IPS-20b (cell line): ENCODE measurements around the gene TPCN2.

Experiments
- H3K27ac ChIP-seq: one replicate; pipeline ENCODE4 v1.5.1; 2013; ENCODE audit warnings: low read length
- H3K27me3 ChIP-seq: 2 replicates; pipeline ENCODE4 v1.6.1; 2013; ENCODE audit warnings: mild to moderate bottlenecking, low read length, inconsistent platforms; ENCODE audit not compliant: insufficient read depth
- H3K36me3 ChIP-seq: 2 replicates; pipeline ENCODE4 v1.6.1; 2013; ENCODE audit warnings: low read depth, mild to moderate bottlenecking, inconsistent platforms, low read length, moderate library complexity; ENCODE audit not compliant: insufficient read depth
- H3K4me1 ChIP-seq: 2 replicates; pipeline ENCODE4 v1.6.1; 2013; ENCODE audit warnings: mild to moderate bottlenecking, control low read depth, inconsistent platforms, low read length, moderate library complexity; ENCODE audit not compliant: insufficient read depth
- H3K4me3 ChIP-seq: 2 replicates; pipeline ENCODE4 v1.5.1; 2013; ENCODE audit warnings: mild to moderate bottlenecking, low read length, inconsistent platforms
- H3K9ac ChIP-seq: 2 replicates; pipeline ENCODE4 v1.6.1; 2013; ENCODE audit warnings: low read depth, mild to moderate bottlenecking, inconsistent platforms, low read length, moderate library complexity
- H3K9me3 ChIP-seq: 2 replicates; pipeline ENCODE4 v1.6.1; 2013; ENCODE audit warnings: mild to moderate bottlenecking, low read depth, low read length, inconsistent platforms; ENCODE audit not compliant: insufficient read depth

Gene TPCN2

DNA sequence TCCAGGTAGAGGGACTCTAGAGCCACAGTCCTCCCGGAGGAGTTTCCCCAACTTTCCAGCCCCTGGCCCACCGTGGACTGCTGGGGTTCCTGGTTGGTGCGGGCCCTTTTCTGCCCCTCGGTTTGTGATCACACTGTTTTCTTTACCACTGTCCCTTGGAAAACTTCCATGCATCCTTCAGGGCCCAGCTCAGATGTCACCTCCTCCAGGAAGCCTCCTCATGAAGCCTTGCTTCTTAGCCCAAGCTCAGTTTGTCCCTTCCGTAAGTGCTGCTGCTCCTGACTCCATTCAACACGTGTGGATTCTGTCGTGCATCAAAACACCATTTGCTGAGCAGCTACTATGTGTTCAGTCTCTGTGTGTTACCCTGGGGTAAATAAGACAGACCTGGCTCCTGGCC is 15.9 kb upstream of the TPCN2 start:
- H3K9ac ChIP-seq = no peak overlapping the region
- H3K4me1 ChIP-seq = 0 out of 2 replicates have a peak, but pooled peaks cover 2% of the 10 kb centered on the region
- no peaks in the 10 kb centered on the region for H3K27me3 ChIP-seq
- no peak overlapping the region for H3K27ac ChIP-seq
- no peaks in the 10 kb centered on the region for H3K36me3 ChIP-seq
- H3K9me3 ChIP-seq = no peaks in the 10 kb centered on the region
- no peak overlapping the region for H3K4me3 ChIP-seq

DNA sequence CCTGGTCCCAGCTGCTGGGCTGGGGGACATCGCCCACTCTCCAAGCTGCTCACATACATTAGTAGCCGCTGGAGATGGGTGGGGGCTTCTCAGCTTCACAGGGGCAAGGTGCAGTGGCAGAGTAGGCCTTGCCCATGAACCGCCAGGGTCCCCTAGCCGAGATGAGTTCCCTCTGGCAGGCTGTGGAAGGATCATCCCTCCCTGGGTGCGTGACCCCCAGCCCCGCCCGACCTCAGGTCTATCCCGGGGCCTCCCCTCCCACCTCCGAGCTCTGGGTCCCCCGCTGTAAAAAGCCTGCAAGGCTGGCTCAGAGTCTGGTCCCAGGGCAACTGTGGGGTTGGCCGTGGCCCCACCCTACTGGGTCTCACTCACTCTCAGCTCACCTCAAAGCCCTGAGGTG is 15.3 kb upstream of the TPCN2 start:
- Histone ChIP-seq H3K4me1 (0 out of 2 replicates have a peak, but pooled peaks cover 2% of the 10 kb centered on the region), H3K9me3 (no peaks in the 10 kb centered on the region), H3K9ac (no peak overlapping the region), H3K4me3 (no peak overlapping the region), H3K27ac (no peak overlapping the region), H3K27me3 (no peaks in the 10 kb centered on the region), H3K36me3 (no peaks in the 10 kb centered on the region)

DNA sequence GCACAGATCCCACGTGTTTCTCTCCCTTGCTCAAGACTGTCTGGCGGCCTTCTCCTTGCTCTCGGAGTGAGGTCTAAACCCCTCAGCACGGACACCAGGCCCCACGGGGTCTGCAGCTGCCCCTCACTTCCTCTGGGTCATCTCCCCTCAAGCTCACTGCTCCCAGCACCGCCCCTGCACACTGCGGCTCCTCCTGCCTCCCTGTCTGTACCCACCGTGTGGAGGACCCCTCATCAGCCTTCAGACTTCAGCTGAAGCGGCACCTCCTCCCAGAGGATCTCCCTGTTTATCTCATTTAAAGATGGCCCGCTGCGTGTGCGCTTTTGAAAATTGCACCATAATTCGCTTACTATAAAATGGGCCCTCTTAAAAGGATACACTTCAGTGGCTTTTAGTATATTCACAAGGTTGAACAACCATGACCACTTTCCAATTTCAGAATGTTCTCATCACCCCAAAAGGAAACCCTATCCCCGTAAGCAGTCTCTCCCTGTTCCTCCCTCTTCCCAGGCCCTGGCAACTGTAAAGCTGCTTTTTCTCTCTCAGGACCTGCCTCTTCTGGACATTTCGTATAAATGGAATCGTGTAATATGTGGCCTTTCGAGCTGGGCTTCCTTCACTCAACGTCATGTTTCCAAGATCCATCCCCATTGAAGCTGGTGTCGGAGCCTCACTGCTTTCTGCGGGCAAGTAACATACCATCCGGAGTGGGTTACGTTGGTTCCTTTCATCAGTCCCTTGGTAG is 14.4 kb upstream of the TPCN2 start:
- no peaks in the 10 kb centered on the region for H3K27me3 ChIP-seq
- no peak overlapping the region for H3K9ac ChIP-seq
- H3K4me3 ChIP-seq = no peak overlapping the region
- H3K36me3 ChIP-seq = no peaks in the 10 kb centered on the region
- 0 out of 2 replicates have a peak, but pooled peaks cover 2% of the 10 kb centered on the region for H3K4me1 ChIP-seq
- H3K27ac ChIP-seq = no peak overlapping the region
- H3K9me3 ChIP-seq = no peaks in the 10 kb centered on the region

DNA sequence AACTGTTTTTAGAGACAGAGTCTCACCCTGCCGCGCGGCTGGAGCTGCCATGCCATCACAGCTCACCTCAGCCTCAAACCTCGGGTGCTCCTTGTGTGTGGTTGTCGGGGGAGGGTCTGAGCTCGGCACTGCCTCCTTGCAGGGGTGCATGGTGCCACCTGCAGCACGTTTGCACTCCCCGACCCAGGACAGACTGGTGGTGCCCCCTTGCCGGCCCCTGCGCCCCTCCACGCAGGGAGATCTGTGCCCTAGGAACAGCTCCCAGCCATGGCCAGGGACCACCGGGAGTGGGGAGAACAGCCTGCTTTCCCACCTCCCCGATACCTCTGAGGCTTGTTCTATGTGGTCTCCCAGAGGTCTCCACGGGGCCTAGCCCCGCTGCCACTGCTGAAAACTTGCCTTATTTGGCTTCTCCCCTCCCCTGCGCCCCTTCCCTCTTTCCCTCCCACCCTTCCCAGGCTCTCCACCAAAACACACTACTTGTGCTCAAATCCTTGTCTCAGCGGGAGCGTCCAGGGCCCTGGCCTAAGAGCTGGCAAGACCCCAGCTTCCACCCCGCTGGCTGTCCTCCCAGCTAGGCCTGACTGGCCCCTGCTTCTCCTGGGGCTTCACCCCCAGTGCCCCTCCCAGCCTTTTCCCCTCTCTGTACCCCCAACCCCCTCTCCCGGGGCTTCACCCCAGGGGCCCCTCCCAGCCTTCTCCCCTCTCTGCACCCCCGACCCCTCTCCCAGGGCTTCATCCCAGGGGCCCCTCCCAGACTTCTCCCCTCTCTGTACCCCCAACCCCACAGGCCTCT is 13.4 kb upstream of the TPCN2 start:
- no peaks in the 10 kb centered on the region for H3K36me3 ChIP-seq
- H3K4me3 ChIP-seq = no peak overlapping the region
- H3K9me3 ChIP-seq = no peaks in the 10 kb centered on the region
- H3K4me1 ChIP-seq = 0 out of 2 replicates have a peak, but pooled peaks cover 2% of the 10 kb centered on the region
- H3K9ac ChIP-seq = no peak overlapping the region
- no peaks in the 10 kb centered on the region for H3K27me3 ChIP-seq
- H3K27ac ChIP-seq = no peak overlapping the region

DNA sequence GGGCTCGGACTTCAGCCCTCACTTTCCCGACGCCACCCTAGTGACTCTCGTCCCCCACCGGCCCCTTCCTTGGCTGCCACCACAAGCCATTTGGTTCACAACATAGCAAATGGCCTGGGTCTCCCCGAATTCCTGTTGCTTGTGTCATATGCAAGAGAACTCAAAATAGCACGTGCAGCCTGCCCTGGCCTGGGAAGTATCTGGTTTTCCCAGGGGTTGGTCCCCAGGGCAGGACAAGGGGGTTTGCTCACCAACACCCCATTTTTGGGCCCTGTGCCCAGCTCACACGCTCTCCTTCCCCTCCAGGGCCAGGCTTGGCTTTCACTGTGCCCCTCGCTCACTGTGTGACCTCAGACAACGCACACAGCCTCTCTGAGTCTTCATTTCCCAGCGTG is 12.8 kb upstream of the TPCN2 start:
- H3K4me3 ChIP-seq = no peak overlapping the region
- H3K9me3 ChIP-seq = no peaks in the 10 kb centered on the region
- H3K4me1 ChIP-seq = peaks cover 2% of the 10 kb centered on the region; the same call in 1 of the 2 replicates
- no peaks in the 10 kb centered on the region for H3K36me3 ChIP-seq
- H3K9ac ChIP-seq = no peak overlapping the region
- no peaks in the 10 kb centered on the region for H3K27me3 ChIP-seq
- H3K27ac ChIP-seq = no peak overlapping the region

DNA sequence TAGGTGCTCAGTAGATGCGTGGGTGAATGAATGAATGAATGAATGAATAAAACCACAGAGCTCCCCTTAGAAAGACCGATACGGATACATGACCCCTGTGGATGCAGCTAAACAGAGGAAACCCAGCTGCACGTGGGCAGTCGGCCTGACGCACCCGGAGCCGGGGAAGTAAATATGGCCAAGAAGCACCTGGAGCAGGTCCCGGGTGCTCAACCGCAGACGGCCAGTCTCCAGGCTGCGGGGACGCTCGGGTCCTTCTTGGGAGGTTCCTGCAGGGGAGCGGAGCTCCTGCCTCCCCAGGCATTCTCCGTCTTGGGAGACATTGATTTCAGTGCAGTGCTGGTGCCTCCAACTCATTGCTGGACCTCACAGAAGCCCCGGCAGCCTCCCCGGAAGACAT is 11.7 kb upstream of the TPCN2 start:
- Histone ChIP-seq H3K36me3 (no peaks in the 10 kb centered on the region), H3K9me3 (no peaks in the 10 kb centered on the region), H3K4me3 (no peak overlapping the region), H3K4me1 (peaks cover 6% of the 10 kb centered on the region), H3K9ac (no peak overlapping the region), H3K27me3 (no peaks in the 10 kb centered on the region), H3K27ac (no peak overlapping the region)

DNA sequence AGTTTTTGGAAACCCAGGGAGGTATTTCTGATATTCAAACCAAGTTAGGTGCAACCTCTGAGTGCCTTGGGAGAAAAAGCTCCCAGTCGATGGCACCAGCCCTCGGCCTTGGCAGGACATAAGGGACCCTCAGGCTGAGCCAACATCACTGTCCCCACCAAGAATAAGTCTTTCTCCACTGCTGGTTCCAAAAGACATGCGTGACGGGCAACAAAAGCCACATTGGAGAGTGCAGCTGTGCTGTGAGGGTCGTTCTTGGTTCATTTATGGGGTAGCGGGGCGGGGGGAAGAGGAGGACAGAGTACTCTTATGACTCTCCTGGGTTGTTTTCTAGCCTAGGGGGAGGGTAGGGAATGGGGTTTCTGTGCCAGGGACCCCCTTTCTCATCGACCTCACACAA is 11.2 kb upstream of the TPCN2 start:
- Histone ChIP-seq H3K4me3 (no peak overlapping the region), H3K36me3 (no peaks in the 10 kb centered on the region), H3K27me3 (no peaks in the 10 kb centered on the region), H3K4me1 (peaks cover 6% of the 10 kb centered on the region), H3K9ac (no peak overlapping the region), H3K9me3 (no peaks in the 10 kb centered on the region), H3K27ac (no peak overlapping the region)

DNA sequence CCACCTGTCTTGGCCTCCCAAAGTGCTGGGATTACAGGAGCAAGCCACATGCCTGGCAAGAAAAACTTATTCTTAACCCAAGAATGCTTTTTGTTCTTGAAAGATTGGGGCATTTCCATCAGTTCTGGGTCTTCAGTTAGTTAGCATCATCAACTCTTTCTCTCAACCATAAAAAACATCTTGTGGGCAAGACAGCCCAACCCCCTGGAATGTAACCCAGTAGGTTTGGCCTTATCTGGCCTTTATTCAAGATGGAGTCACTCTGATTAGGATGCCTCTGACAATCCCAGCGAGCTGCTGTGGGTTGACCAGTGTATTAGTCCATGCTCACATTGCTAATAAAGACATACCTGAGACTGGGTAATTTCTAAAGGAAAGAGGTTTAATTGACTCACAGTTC is 9.2 kb upstream of the TPCN2 start:
- Histone ChIP-seq H3K9me3 (no peaks in the 10 kb centered on the region), H3K36me3 (no peaks in the 10 kb centered on the region), H3K9ac (no peak overlapping the region), H3K4me1 (peaks cover 9% of the 10 kb centered on the region), H3K4me3 (no peak overlapping the region), H3K27ac (no peak overlapping the region), H3K27me3 (no peaks in the 10 kb centered on the region)

DNA sequence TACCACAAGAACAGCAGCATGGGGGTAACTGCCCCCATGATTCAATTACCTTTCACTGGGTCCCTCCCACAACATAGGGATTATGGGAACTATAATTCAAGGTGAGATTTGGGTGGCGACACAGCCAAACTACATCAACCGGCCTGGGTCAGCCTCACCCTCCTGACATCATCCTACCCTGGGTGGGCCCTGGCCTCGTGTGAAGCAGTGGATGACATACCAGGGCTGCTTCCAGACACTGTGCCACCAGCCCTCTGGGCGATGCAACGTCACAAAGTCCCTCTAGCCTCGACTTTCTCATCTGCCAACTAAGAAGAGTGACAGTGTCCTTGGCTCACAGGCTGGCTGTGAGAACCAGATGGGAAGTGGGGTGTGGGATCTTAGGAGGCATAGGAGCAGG is 8.7 kb upstream of the TPCN2 start:
- no peak overlapping the region for H3K4me3 ChIP-seq
- H3K36me3 ChIP-seq = no peaks in the 10 kb centered on the region
- H3K27ac ChIP-seq = no peak overlapping the region
- peaks cover 13% of the 10 kb centered on the region for H3K4me1 ChIP-seq
- H3K9me3 ChIP-seq = no peaks in the 10 kb centered on the region
- H3K27me3 ChIP-seq = no peaks in the 10 kb centered on the region
- H3K9ac ChIP-seq = no peak overlapping the region

DNA sequence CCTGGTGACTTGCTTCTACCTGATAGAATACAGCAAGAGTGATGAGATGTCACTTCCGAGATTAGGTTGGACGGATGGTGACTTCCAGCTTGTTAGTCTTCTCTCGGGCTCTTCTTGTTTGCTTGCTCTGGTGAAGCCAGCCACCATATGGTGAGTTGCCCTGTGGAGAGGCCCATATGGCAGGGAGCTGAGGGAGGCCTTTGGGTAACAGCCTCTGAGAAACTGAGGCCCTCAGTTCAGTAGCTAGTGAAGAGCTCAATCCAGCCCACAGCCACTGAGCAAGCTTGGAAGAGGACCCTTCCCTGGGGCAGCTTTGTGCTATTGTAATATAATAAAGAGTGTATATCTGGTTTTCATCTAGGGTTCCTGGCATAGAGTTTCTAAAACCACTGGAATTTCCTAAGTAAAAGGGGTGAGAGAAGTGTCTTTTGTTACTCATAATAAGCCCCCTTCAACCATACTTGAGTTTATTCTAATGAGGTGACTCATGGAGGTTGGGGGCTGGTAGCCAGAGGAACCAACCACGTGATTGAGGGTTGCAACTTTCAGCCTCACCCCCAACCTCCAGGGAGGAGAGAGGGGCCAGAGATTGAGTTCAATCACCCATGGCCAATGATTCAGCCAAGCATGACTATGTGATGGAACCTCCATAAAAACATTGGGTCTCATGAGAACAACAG is 8.0 kb upstream of the TPCN2 start:
- no peak overlapping the region for H3K4me3 ChIP-seq
- peaks cover 13% of the 10 kb centered on the region for H3K4me1 ChIP-seq
- no peak overlapping the region for H3K27ac ChIP-seq
- no peak overlapping the region for H3K9ac ChIP-seq
- H3K27me3 ChIP-seq = no peaks in the 10 kb centered on the region
- no peaks in the 10 kb centered on the region for H3K9me3 ChIP-seq
- H3K36me3 ChIP-seq = no peaks in the 10 kb centered on the region

DNA sequence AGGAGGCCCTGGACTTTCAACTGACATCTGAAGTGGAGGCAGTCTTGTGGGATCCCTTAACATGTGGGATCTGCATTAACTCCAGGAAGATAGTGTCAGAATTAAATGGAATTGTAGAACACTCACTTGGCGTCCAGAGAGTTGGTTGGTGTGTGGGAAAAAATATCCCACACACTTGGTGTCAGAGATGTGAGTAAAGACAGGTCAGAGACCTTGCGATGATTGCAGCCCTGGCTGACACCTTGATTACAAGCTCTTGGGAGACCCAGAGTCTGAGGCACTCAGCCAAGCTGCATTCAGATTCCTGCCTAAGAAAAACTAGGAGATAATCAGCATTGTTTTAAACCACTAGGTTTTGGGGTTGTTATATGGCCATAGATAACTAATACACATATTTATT is 7.2 kb upstream of the TPCN2 start:
- Histone ChIP-seq H3K9ac (no peak overlapping the region), H3K4me1 (peaks cover 13% of the 10 kb centered on the region), H3K27ac (no peak overlapping the region), H3K9me3 (no peaks in the 10 kb centered on the region), H3K27me3 (no peaks in the 10 kb centered on the region), H3K4me3 (no peak overlapping the region), H3K36me3 (no peaks in the 10 kb centered on the region)
